SK-N-SH treated with all-trans-retinoic acid at 6 μM for 48 hours (cell line): ENCODE data around the gene MFAP1.

ENCODE experiments used
- ARNTL ChIP-seq: fragments of 450-650 bp; formaldehyde crosslinking; IDR thresholded peaks from 2 replicates; pipeline ENCODE4 v1.5.0; 2020; ENCODE audit warnings: low read depth, mild to moderate bottlenecking, moderate library complexity, borderline replicate concordance
- BACH2 ChIP-seq: fragments of 250-450 bp; sonication (Bioruptor Pico); IDR thresholded peaks from 2 replicates; pipeline ENCODE4 v1.9.0; 2021; ENCODE audit warnings: mild to moderate bottlenecking, borderline replicate concordance
- CREB5 ChIP-seq: fragments of 250-450 bp; sonication (Bioruptor Pico); IDR thresholded peaks from 2 replicates; pipeline ENCODE4 v1.5.1; 2020; ENCODE audit warnings: low read depth, mild to moderate bottlenecking, moderate library complexity
- ESRRG ChIP-seq: fragments of 250-450 bp; sonication (Bioruptor Pico); IDR thresholded peaks from 2 replicates; pipeline ENCODE4 v1.6.1; 2021; ENCODE audit warnings: mild to moderate bottlenecking
- PATZ1 ChIP-seq: fragments of 250-450 bp; sonication (Bioruptor Pico); IDR thresholded peaks from 2 replicates; pipeline ENCODE4 v1.8.0; 2020; ENCODE audit warnings: mild to moderate bottlenecking, moderate library complexity, borderline replicate concordance
- PPARA ChIP-seq: fragments of 250-450 bp; sonication (Bioruptor Pico); IDR thresholded peaks from 2 replicates; pipeline ENCODE4 v1.5.0; 2020; ENCODE audit warnings: mild to moderate bottlenecking, borderline replicate concordance
- RARB ChIP-seq: fragments of 250-450 bp; sonication (Bioruptor Pico); IDR thresholded peaks from 2 replicates; pipeline ENCODE4 v1.8.0; 2021; ENCODE audit warnings: mild to moderate bottlenecking, moderate library complexity
- SNAI2 ChIP-seq: fragments of 250-450 bp; sonication (Bioruptor Pico); IDR thresholded peaks from 2 replicates; pipeline ENCODE4 v1.5.0; 2020; ENCODE audit warnings: mild to moderate bottlenecking, moderate library complexity
- TCF4 ChIP-seq: fragments of 250-450 bp; sonication (Bioruptor Pico); IDR thresholded peaks from 2 replicates; pipeline ENCODE4 v1.8.0; 2021; ENCODE audit warnings: mild to moderate bottlenecking, moderate library complexity, borderline replicate concordance
- TSHZ2 ChIP-seq: fragments of 250-450 bp; sonication (Bioruptor Pico); IDR thresholded peaks from 2 replicates; pipeline ENCODE4 v1.5.0; 2020; ENCODE audit warnings: mild to moderate bottlenecking, moderate library complexity
- ZFP3 ChIP-seq: fragments of 250-450 bp; sonication (Bioruptor Pico); IDR thresholded peaks from 2 replicates; pipeline ENCODE4 v1.5.0; 2020; ENCODE audit warnings: mild to moderate bottlenecking, moderate library complexity
- ZNF70 ChIP-seq: fragments of 450-650 bp; formaldehyde crosslinking; IDR thresholded peaks from 2 replicates; pipeline ENCODE4 v1.5.0; 2020; ENCODE audit warnings: mild to moderate bottlenecking, moderate library complexity
- ZNF8 ChIP-seq: fragments of 450-650 bp; formaldehyde crosslinking; IDR thresholded peaks from 2 replicates; pipeline ENCODE4 v1.5.0; 2020; ENCODE audit warnings: mild to moderate bottlenecking, moderate library complexity

- no peak for TF ChIP-seq TSHZ2
- no peak for TF ChIP-seq PATZ1 (CRISPR knock-in tag)
- no peak for TF ChIP-seq ZFP3 (CRISPR knock-in tag)
- no peak for TF ChIP-seq ZNF70 (CRISPR knock-in tag)
- no peak for TF ChIP-seq RARB (CRISPR knock-in tag)
- TF ChIP-seq ZNF8 (CRISPR knock-in tag), result no peak
- TF ChIP-seq CREB5, result no peak
- no peak for TF ChIP-seq PPARA
- TF ChIP-seq ARNTL (CRISPR knock-in tag), result no peak
- TF ChIP-seq BACH2 (CRISPR knock-in tag), result no peak
- no peak for TF ChIP-seq SNAI2 (CRISPR knock-in tag)
- no peak for TF ChIP-seq TCF4
- no peak for TF ChIP-seq ESRRG (CRISPR knock-in tag)
Measured at GRCh38 chr15:43794269-43795037, 30.0 kb downstream of the MFAP1 start.
